Endothelial cell of umbilical vein (primary cell): ENCODE results near the gene TMEM209. TPM values are rescaled to one million over a fixed set of nuclear protein-coding genes. Genes with fewer than 3 reads are reported as not detected.
"Not testable (repeated sequence)": the region's sequence is repeated elsewhere in the genome, so short reads cannot be mapped to it uniquely, and the experiment has no call there.

Experiments
- BruUV-seq: library from RNA; stranded (reverse); fragments of 400-500 nt; replicated peaks from 2 replicates; lab custom pipeline; 2021; lab: Mats Ljungman, UMichigan
- CTCF ChIA-PET: fragments of 300-600, 350-600 bp; sonication (Branson Sonifier 250); formaldehyde crosslinking; loops from one replicate; lab custom pipeline; 2021; ENCODE audit warnings: antibody characterized with exemption, inconsistent platforms; lab: Charles Lee
- POLR2A ChIA-PET: fragments of 300-600, 350-600 bp; sonication (Branson Sonifier 250); formaldehyde crosslinking; loops from one replicate; lab custom pipeline; 2021; ENCODE audit warnings: antibody characterized with exemption, inconsistent platforms; lab: Charles Lee
- DNase-seq: peaks from one replicate; pipeline ENCODE4 v3.0.0-alpha.2; 2011; ENCODE audit warnings: low read depth, low spot score
- FAIRE-seq: peaks from 2 replicates; lab custom pipeline; 2011; peaks lifted over from hg19 to GRCh38; lab: Jason Lieb, UNC
- H2AFZ ChIP-seq: 2 replicates; pipeline ENCODE4 v1.6.0; 2012; ENCODE audit warnings: low read depth, low read length, control low read depth, inconsistent platforms
- H3K27ac ChIP-seq: 2 replicates; pipeline ENCODE4 v1.5.1; 2011; ENCODE audit warnings: low read depth, mild to moderate bottlenecking, control low read depth, low read length, moderate library complexity; ENCODE audit not compliant: insufficient read depth
- H3K27me3 ChIP-seq, 2 experiments: 2 replicates each; pipeline versions ENCODE4 v1.6.0 to v1.6.1; 2011; ENCODE audit warnings: low read length in 2 of 2, mixed read lengths in 1 of 2; ENCODE audit not compliant: control insufficient read depth in 2 of 2, insufficient read depth in 2 of 2
- H3K36me3 ChIP-seq, 2 experiments: 2 replicates in 1 of 2; 3 replicates in 1 of 2; pipeline ENCODE4 v1.5.1; 2011; ENCODE audit warnings: low read length in 2 of 2, mild to moderate bottlenecking in 1 of 2, moderate library complexity in 1 of 2; ENCODE audit not compliant: control insufficient read depth in 2 of 2, insufficient read depth in 2 of 2; ENCODE audit errors: extremely low read depth in 1 of 2
- H3K4me1 ChIP-seq: 3 replicates; pipeline ENCODE4 v1.5.1; 2011; ENCODE audit warnings: mild to moderate bottlenecking, low read length; ENCODE audit not compliant: control insufficient read depth, insufficient read depth; ENCODE audit errors: extremely low read depth
- H3K4me2 ChIP-seq: 2 replicates; pipeline ENCODE4 v1.6.1; 2011; ENCODE audit warnings: low read length, control low read depth, mixed read lengths; ENCODE audit not compliant: insufficient read depth
- H3K4me3 ChIP-seq, 3 experiments: fragments of 200-600 bp in 1 of 3; sonication (generic), shearing (Covaris generic) in 1 of 3; replicated peaks in 1 of 3; 2 replicates each; pipeline ENCODE4 v1.5.1; 2011 to 2016; ENCODE audit warnings: control low read depth in 3 of 3, low read length in 3 of 3, mild to moderate bottlenecking in 2 of 3, inconsistent platforms in 1 of 3, low read depth in 1 of 3, moderate library complexity in 1 of 3; ENCODE audit not compliant: insufficient read depth in 1 of 3
- H3K79me2 ChIP-seq: 2 replicates; pipeline ENCODE4 v1.6.0; 2012; ENCODE audit warnings: low read length, inconsistent platforms; ENCODE audit not compliant: control insufficient read depth, insufficient read depth
- H3K9ac ChIP-seq: replicated peaks from 2 replicates; pipeline ENCODE3; 2011; ENCODE audit warnings: low read length, control low read depth; ENCODE audit not compliant: insufficient read depth; ENCODE audit errors: extremely low read depth
- H3K9me1 ChIP-seq: replicated peaks from 3 replicates; pipeline ENCODE4 v1.6.0; 2011; ENCODE audit warnings: mild to moderate bottlenecking, low read length; ENCODE audit not compliant: control insufficient read depth, insufficient read depth; ENCODE audit errors: extremely low read depth
- H3K9me3 ChIP-seq: replicated peaks from 2 replicates; pipeline ENCODE4 v1.5.1; 2012; ENCODE audit warnings: low read length, inconsistent platforms; ENCODE audit not compliant: control insufficient read depth, insufficient read depth
- H4K20me1 ChIP-seq: replicated peaks from 2 replicates; pipeline ENCODE3; 2011; ENCODE audit warnings: mild to moderate bottlenecking, low read length; ENCODE audit not compliant: control insufficient read depth, insufficient read depth; ENCODE audit errors: extremely low read depth
- dilution Hi-C: fragments of 300-500 bp; cut with MboI; formaldehyde crosslinking; loops from one replicate; pipeline ENCODE4 v1.15.0; 2019; ENCODE audit warnings: low sequenced_read_pairs; ENCODE audit not compliant: extremely low pct_ligation_motif_present
- intact Hi-C: fragments of 100-400 bp; cut with micrococcal nuclease; formaldehyde crosslinking; loops from one replicate; pipeline ENCODE4 v1.10.0; 2022
- polyA plus RNA-seq, 4 experiments: library from polyadenylated mRNA; depleted of rRNA in 3 of 4; stranded (reverse) in 3 of 4; unstranded in 1 of 4; fragments of >200 nt; gene quantifications; 2 replicates each; pipeline versions ENCODE4 v1.2.1 to v1.2.3, GENCODE V29; 2011 to 2012; ENCODE audit warnings: missing spikeins in 1 of 4
- total RNA-seq: library from RNA; stranded (reverse); gene quantifications from 2 replicates; pipeline ENCODE4 v1.2.3, GENCODE V29; 2021

The TMEM209 gene
- total and polyA plus RNA-seq, 2 donors (not counting 3 experiments of a cell fraction or from before 2014, with no cell fraction given): 13.0 to 16.6 TPM

DNA sequence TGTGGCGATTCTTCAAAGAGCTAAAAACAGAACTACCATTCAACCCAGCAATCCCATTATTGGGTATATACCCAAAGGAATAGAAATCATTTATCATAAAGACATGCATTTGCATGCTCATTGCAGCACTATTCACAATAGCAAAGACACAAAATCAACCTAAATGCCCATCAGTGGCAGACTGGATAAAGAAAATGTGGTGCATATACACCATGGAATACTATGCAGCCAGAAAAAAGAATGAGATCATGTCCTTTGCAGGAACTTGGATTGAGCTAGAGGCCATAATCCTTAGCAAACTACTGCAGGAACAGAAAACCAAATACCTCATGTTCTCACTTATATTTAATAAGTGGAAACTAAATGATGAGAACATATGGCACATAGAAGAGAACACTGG is 41.3 kb upstream of the TMEM209 start:
- H3K27ac ChIP-seq, BruUV-seq, H3K9me1 ChIP-seq, dilution Hi-C loops, H3K9me3 ChIP-seq, H2AFZ ChIP-seq, H3K9ac ChIP-seq, H3K27me3 ChIP-seq, DNase-seq, FAIRE-seq, H3K4me1 ChIP-seq, POLR2A ChIA-PET, H3K79me2 ChIP-seq, H3K4me3 ChIP-seq, H4K20me1 ChIP-seq, H3K4me2 ChIP-seq, H3K36me3 ChIP-seq: not testable (repeated sequence)
- intact Hi-C loops: loop anchor here (10.0 kb wide), 1 partner anchor 588 kb away; no protein-coding TSS in a partner anchor
- CTCF ChIA-PET: interaction anchor here (7.6 kb wide), 1 partner anchor 511 kb away, joined by 73 read pairs; no protein-coding TSS in a partner anchor

DNA sequence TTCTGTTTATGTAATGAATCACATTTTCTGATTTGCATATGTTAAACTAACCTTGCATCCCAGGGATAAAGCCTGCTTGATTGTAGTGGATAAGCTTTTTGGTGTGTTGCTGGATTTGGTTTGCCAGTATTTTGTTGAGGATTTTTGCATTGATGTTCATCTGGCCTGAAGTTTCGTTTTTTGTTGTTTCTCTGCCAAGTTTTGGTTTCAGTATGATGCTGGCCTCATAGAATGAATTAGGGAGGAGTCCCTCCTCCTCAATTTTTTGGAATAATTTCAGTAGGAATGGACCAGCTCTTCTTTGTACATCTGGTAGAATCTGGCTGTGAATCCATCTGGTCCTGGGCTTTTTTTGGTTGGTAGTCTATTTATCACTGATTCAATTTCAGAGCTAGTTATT is 38.3 kb upstream of the TMEM209 start:
- H4K20me1 ChIP-seq, BruUV-seq, H3K9ac ChIP-seq, dilution Hi-C loops, H3K4me2 ChIP-seq, H2AFZ ChIP-seq, H3K27ac ChIP-seq, POLR2A ChIA-PET, H3K9me3 ChIP-seq, H3K79me2 ChIP-seq, H3K4me1 ChIP-seq, FAIRE-seq, H3K36me3 ChIP-seq, DNase-seq, H3K27me3 ChIP-seq, H3K4me3 ChIP-seq, H3K9me1 ChIP-seq: not testable (repeated sequence)
- intact Hi-C loops: loop anchor here (10.0 kb wide), 1 partner anchor 591 kb away; no protein-coding TSS in a partner anchor
- CTCF ChIA-PET: interaction anchor here (0.7 to 7.6 kb wide), 8 partner anchors 171 to 514 kb away, joined by 3 to 73 read pairs (median 6); partner anchors contain the start of genes CEP41 and MEST
